Suprapubic skin (tissue), 4 donors: ENCODE measurements around the gene RPUSD2. TPM values are rescaled to one million over a fixed set of nuclear protein-coding genes. Genes with fewer than 3 reads are reported as not detected.

Experiments
- DNase-seq, 2 donors: peaks; one replicate each; pipeline ENCODE4 v3.0.0-alpha.2; 2019; ENCODE audit warnings: low spot score in 2 of 2
- H3K27ac ChIP-seq: fragments of 200-600 bp; sonication (generic); one replicate; pipeline ENCODE4 v1.5.1; 2019
- H3K27me3 ChIP-seq: fragments of 200-600 bp; sonication (generic); one replicate; pipeline ENCODE4 v1.5.1; 2019
- H3K36me3 ChIP-seq: fragments of 200-600 bp; sonication (generic); one replicate; pipeline ENCODE4 v1.5.1; 2019
- H3K4me1 ChIP-seq: fragments of 200-600 bp; sonication (generic); one replicate; pipeline ENCODE4 v1.5.1; 2019
- H3K4me3 ChIP-seq: fragments of 200-600 bp; sonication (generic); one replicate; pipeline ENCODE4 v1.5.1; 2019; ENCODE audit warnings: mild to moderate bottlenecking
- H3K9me3 ChIP-seq: fragments of 200-600 bp; sonication (generic); one replicate; pipeline ENCODE4 v1.5.1; 2019
- EP300 ChIP-seq: sonication (generic); formaldehyde crosslinking; IDR thresholded peaks from one replicate; pipeline ENCODE4 v1.6.1; 2017; ENCODE audit warnings: antibody characterized with exemption
- POLR2A ChIP-seq, 2 donors: fragments of 450-650 bp; IDR thresholded peaks; one replicate each; pipeline ENCODE4 v1.6.1; 2017; ENCODE audit warnings: antibody characterized with exemption in 2 of 2, mild to moderate bottlenecking in 2 of 2, moderate library complexity in 2 of 2
- POLR2AphosphoS5 ChIP-seq, 3 donors: sonication (generic); formaldehyde crosslinking; IDR thresholded peaks; one replicate each; pipeline ENCODE4 v1.6.1; 2017; ENCODE audit warnings: antibody characterized with exemption in 3 of 3
- WGBS: methylation state at CpG from one replicate; pipeline ENCODE4 v1.1.5; 2018; 5-methylcytosine and 5-hydroxymethylcytosine counted together
- total RNA-seq, 4 donors: library from RNA; depleted of rRNA; stranded (reverse); fragments of >200 nt; gene quantifications; one replicate each; pipeline ENCODE4 v1.1.0, GENCODE V29; 2016
- TF ChIP-seq, protein P1 (sequence below), 2 donors: fragments of 200-600 bp in 1 of 2; fragments of 450-650 bp in 1 of 2; sonication (generic) in 1 of 2; IDR thresholded peaks; one replicate each; pipeline ENCODE4 v1.5.1; 2016 to 2019; ENCODE audit warnings: antibody characterized with exemption in 2 of 2, mild to moderate bottlenecking in 1 of 2, moderate library complexity in 1 of 2

Gene RPUSD2
- total RNA-seq, 4 donors from 2014 or later = 8.1 to 14.0 (median 12.1) TPM

DNA sequence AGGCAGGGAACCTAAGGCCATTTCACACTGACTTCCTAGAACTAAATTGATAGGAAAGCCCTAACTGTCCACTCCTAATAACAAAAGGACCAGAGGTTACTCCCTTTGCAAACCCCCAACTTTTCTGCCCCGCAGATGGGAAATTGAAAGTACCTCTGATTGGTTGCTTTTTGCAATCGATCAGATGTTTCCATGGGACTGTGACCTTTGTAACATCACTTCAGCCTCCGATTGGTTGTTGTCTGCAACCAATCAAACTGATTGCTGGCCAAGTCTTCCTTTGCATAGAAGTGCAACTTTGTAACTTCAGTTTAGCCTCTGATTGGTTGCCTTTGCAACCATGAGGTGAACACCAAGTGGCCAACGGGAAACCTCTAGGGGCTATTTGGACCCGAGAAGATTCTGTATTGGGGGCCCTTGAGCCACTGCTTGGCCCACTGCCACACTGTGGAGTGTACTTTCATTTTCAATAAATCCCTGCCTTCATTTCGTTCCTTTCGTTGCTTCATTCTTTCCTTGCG lies 13.7 kb downstream of the RPUSD2 start:
- no peak overlapping the region for H3K27ac ChIP-seq
- no peak for DNase-seq
- WGBS = 73% methylated on average over 8 of the region's 8 CpGs
- H3K27me3 ChIP-seq = no peaks in the 10 kb centered on the region
- TF ChIP-seq POLR2AphosphoS5 (IDR thresholded peaks at IDR 0.05) (no peak), EP300 (no peak), POLR2A (IDR thresholded peaks at IDR 0.05) (no peak)
- TF ChIP-seq, protein P1, sequence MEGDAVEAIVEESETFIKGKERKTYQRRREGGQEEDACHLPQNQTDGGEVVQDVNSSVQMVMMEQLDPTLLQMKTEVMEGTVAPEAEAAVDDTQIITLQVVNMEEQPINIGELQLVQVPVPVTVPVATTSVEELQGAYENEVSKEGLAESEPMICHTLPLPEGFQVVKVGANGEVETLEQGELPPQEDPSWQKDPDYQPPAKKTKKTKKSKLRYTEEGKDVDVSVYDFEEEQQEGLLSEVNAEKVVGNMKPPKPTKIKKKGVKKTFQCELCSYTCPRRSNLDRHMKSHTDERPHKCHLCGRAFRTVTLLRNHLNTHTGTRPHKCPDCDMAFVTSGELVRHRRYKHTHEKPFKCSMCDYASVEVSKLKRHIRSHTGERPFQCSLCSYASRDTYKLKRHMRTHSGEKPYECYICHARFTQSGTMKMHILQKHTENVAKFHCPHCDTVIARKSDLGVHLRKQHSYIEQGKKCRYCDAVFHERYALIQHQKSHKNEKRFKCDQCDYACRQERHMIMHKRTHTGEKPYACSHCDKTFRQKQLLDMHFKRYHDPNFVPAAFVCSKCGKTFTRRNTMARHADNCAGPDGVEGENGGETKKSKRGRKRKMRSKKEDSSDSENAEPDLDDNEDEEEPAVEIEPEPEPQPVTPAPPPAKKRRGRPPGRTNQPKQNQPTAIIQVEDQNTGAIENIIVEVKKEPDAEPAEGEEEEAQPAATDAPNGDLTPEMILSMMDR (IDR thresholded peaks at IDR 0.05) = no peak
- H3K4me1 ChIP-seq = no peaks in the 10 kb centered on the region
- H3K36me3 ChIP-seq = no peaks in the 10 kb centered on the region
- no peaks in the 10 kb centered on the region for H3K9me3 ChIP-seq
- peak overlapping the region; percentile 31 for H3K4me3 ChIP-seq

DNA sequence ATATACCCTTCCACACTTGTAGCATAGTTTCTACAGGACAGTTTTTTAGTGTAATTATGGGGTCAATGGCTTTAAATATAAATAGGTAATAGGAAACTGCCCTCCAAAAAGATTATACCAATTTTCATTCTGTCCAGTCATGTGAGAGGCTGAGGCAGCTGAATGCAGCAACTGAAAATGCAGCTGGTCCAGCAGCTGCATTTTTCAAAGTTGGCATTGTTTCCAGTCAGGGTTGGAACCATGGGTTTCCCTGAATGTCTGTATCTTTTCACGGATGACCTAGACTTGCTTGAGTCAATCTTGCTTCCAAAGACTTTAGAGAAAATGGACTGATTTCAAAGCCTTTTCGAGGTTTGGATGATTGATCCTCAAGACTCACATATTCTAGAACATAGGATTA lies 15.1 kb downstream of the RPUSD2 start:
- Histone ChIP-seq H3K4me1 (no peaks in the 10 kb centered on the region), H3K4me3 (no peak overlapping the region), H3K9me3 (no peaks in the 10 kb centered on the region), H3K36me3 (no peaks in the 10 kb centered on the region), H3K27ac (no peak overlapping the region), H3K27me3 (no peaks in the 10 kb centered on the region)
- TF ChIP-seq POLR2AphosphoS5 (IDR thresholded peaks at IDR 0.05) = no peak
- TF ChIP-seq POLR2A (IDR thresholded peaks at IDR 0.05) = no peak
- WGBS = 42% methylated on average over 2 of the region's 2 CpGs
- DNase-seq = no peak

DNA sequence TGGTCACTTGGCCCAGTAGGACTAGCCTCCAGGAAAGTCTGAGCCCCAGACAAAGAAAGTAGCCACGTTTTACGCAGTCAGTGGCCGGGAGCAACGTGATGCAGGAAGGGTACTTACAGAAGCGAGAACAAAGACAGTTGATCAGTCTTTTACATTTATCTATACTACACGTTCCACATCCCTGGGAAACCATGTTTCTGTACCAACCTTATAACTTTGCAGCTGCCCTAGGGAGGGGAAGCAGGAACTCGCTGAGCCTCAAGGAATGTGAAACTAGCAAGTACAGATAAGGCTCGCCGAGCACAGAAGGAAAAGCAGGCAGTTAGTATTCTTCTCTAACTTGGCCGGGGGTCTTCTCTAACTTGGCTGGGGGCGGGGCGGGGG lies 21.6 kb downstream of the RPUSD2 start:
- no peak for DNase-seq

DNA sequence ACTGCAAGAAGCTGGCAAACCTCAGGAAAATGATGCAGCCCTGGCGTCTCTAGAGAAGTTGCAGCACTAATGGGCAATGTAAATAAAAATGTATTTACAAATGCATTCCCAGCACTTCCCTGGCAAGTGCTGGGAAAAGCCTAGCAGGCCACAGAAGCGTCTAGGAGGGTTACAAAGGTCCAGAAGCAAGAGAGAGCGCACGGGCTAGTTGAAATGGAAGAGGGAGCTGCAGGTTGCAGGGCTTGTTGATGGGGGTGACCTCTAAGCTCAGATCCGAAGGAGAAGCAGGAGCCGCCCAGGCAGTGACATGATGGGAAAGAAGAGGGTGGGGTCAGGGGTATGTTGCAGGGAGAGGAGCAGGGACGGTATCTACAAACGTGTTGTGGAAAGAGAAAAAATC lies 22.3 kb downstream of the RPUSD2 start:
- Histone ChIP-seq H3K4me3 (no peak overlapping the region), H3K4me1 (peaks cover 13% of the 10 kb centered on the region), H3K27me3 (no peaks in the 10 kb centered on the region), H3K36me3 (no peaks in the 10 kb centered on the region), H3K27ac (no peak overlapping the region), H3K9me3 (no peaks in the 10 kb centered on the region)
- TF ChIP-seq POLR2A (IDR thresholded peaks at IDR 0.05) (no peak), EP300 (no peak), POLR2AphosphoS5 (IDR thresholded peaks at IDR 0.05) (no peak)
- TF ChIP-seq, protein P1 (IDR thresholded peaks at IDR 0.05) = no peak
- 76% methylated on average over 8 of the region's 8 CpGs for WGBS
- DNase-seq = no peak

More for the DNA sequence above, 21.6 kb downstream of the RPUSD2 start:
- TF ChIP-seq EP300 (no peak), POLR2AphosphoS5 (IDR thresholded peaks at IDR 0.05) (no peak), POLR2A (IDR thresholded peaks at IDR 0.05) (no peak)
- TF ChIP-seq, protein P1 (IDR thresholded peaks at IDR 0.05) = no peak
- Histone ChIP-seq H3K4me1 (peaks cover 13% of the 10 kb centered on the region), H3K9me3 (no peaks in the 10 kb centered on the region), H3K27ac (no peak overlapping the region), H3K27me3 (no peaks in the 10 kb centered on the region), H3K4me3 (peak overlapping the region; percentile 40), H3K36me3 (no peaks in the 10 kb centered on the region)
- 56% methylated on average over 12 of the region's 12 CpGs for WGBS

DNA sequence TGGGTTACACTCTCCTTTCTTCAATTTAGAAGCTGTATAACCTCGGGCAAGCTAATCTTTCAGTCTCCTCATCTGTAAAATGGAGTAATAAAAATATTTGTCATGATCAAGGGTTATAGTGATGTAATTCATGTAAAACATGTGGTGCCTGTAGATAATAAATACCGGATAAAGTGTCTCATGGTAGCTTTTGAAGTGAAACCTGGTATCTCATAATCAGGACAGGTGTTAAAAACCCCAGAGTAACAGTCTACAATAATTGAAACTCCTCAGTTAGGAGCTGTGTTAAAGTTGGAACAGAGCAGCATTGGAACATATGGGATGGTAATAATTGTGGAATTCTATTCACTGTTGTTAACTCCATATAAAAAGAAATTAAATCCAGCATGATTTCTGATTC lies 24.1 kb downstream of the RPUSD2 start:
- Histone ChIP-seq H3K4me1 (peaks cover 13% of the 10 kb centered on the region), H3K36me3 (no peaks in the 10 kb centered on the region), H3K27me3 (no peaks in the 10 kb centered on the region), H3K27ac (no peak overlapping the region), H3K9me3 (no peaks in the 10 kb centered on the region), H3K4me3 (peak overlapping the region; percentile 68)
- TF ChIP-seq EP300 (no peak), POLR2AphosphoS5 (IDR thresholded peaks at IDR 0.05) (no peak), POLR2A (IDR thresholded peaks at IDR 0.05) (no peak)
- TF ChIP-seq, protein P1 (IDR thresholded peaks at IDR 0.05) = no peak
- WGBS = 62% methylated on average over 2 of the region's 2 CpGs
- DNase-seq = no peak
